ENCODE measurements around the gene RXRA.

The RXRA gene

GRCh38 chr9:134426436-134426835 is 100.2 kb downstream of the RXRA start:
- DNase-seq (no peak), ATAC-seq (replicated peaks) (no peak)
- peaks cover 6% of the 10 kb centered on the region for H3K36me3 Mint-ChIP-seq (ENCODE audit: insufficient read depth)
- H3K27me3 Mint-ChIP-seq = no peaks in the 10 kb centered on the region
- no peak overlapping the region for H3K27ac Mint-ChIP-seq
- no peak overlapping the region for H3K4me3 Mint-ChIP-seq
- no peaks in the 10 kb centered on the region for H3K4me1 Mint-ChIP-seq (ENCODE audit: low read depth in 2 of 2)
- H3K9me3 Mint-ChIP-seq = no peaks in the 10 kb centered on the region

GRCh38 chr9:134427153-134427782 is 101.0 kb downstream of the RXRA start:
- ATAC-seq (replicated peaks) (no peak), DNase-seq (no peak)
- Mint-ChIP-seq H3K27ac (no peak overlapping the region), H3K4me3 (no peak overlapping the region), H3K9me3 (no peaks in the 10 kb centered on the region), H3K36me3 (ENCODE audit: insufficient read depth) (peaks cover 6% of the 10 kb centered on the region), H3K4me1 (ENCODE audit: low read depth in 2 of 2) (no peaks in the 10 kb centered on the region), H3K27me3 (no peaks in the 10 kb centered on the region)

DNA sequence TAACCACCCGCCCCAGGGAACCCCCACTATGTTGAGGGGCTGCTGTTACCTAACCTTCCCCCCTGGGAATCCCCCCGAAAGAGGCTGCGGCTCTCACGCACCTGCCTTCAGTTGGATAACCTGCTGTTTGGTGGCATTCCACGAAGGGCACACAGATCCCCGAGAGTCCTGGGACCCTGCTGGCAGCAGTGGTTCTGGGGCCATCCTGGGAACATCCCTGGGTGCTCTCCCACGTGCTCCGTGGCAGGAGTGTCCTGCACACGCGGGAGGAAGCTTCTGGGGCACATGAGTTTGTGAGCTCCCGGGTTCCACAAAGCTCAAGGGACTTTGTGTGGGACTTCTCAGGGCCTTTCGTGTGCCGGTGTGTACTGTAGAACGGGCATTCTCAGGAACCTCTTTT is 102.3 kb downstream of the RXRA start:
- no peak overlapping the region for H3K4me3 Mint-ChIP-seq
- peaks cover 3% of the 10 kb centered on the region for H3K36me3 Mint-ChIP-seq (ENCODE audit: insufficient read depth)
- H3K27ac Mint-ChIP-seq = no peak overlapping the region
- DNase-seq = no peak
- ATAC-seq (replicated peaks) = no peak
- no peaks in the 10 kb centered on the region for H3K4me1 Mint-ChIP-seq (ENCODE audit: low read depth in 2 of 2)
- no peaks in the 10 kb centered on the region for H3K27me3 Mint-ChIP-seq
- H3K9me3 Mint-ChIP-seq = no peaks in the 10 kb centered on the region

DNA sequence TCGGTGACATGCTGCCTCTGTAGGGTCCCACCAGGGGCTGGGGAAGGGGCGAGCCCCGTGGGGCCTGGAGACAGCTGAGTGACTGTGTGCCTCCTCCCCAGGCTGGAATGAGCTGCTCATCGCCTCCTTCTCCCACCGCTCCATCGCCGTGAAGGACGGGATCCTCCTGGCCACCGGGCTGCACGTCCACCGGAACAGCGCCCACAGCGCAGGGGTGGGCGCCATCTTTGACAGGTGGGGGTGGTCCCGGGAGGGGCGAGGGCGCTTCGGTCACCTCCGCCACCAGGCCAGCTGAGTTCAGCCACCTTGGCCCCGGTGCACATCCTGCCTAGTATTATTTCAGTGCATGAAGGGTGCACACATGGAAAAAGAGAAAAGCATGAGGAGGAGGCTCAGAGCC is 102.8 kb downstream of the RXRA start:
- DNase-seq (no peak), ATAC-seq (replicated peaks) (no peak)
- peaks cover 3% of the 10 kb centered on the region for H3K36me3 Mint-ChIP-seq (ENCODE audit: insufficient read depth)
- H3K4me3 Mint-ChIP-seq = no peak overlapping the region
- no peaks in the 10 kb centered on the region for H3K4me1 Mint-ChIP-seq (ENCODE audit: low read depth in 2 of 2)
- no peaks in the 10 kb centered on the region for H3K27me3 Mint-ChIP-seq
- no peak overlapping the region for H3K27ac Mint-ChIP-seq
- no peaks in the 10 kb centered on the region for H3K9me3 Mint-ChIP-seq

GRCh38 chr9:134429481-134429880 is 103.2 kb downstream of the RXRA start:
- H3K9me3 Mint-ChIP-seq = no peaks in the 10 kb centered on the region
- ATAC-seq (replicated peaks) = peak; percentile 17
- no peaks in the 10 kb centered on the region for H3K27me3 Mint-ChIP-seq
- peaks cover 3% of the 10 kb centered on the region for H3K36me3 Mint-ChIP-seq (ENCODE audit: insufficient read depth)
- no peak overlapping the region for H3K27ac Mint-ChIP-seq
- DNase-seq = no peak
- H3K4me3 Mint-ChIP-seq = no peak overlapping the region
- no peaks in the 10 kb centered on the region for H3K4me1 Mint-ChIP-seq (ENCODE audit: low read depth in 2 of 2)

GRCh38 chr9:134431095-134431494 is 104.8 kb downstream of the RXRA start:
- no peaks in the 10 kb centered on the region for H3K27me3 Mint-ChIP-seq
- peaks cover 0 to 2% of the 10 kb centered on the region in 2 donors for H3K4me1 Mint-ChIP-seq (ENCODE audit: low read depth in 2 of 2)
- H3K36me3 Mint-ChIP-seq (ENCODE audit: insufficient read depth) = peaks cover 4% of the 10 kb centered on the region
- H3K27ac Mint-ChIP-seq = no peak overlapping the region
- ATAC-seq (replicated peaks) (no peak), DNase-seq (no peak)
- no peaks in the 10 kb centered on the region for H3K9me3 Mint-ChIP-seq
- H3K4me3 Mint-ChIP-seq = no peak overlapping the region

DNA sequence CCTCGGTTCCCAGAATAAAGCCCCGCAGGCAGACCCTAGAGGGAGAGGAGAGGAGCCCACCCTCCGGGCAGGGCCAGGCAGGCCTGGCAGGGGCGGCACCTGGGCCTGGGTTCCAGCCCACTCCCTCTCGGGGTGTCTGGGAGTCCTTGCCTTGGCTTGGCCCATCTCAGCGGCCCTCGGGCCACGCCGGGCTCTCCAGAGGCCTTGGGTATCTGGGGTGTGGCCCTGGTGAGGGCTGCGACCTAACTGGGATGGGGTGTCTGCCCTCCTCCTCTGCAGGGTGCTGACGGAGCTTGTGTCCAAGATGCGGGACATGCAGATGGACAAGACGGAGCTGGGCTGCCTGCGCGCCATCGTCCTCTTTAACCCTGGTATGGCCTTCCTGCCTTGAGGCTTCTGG is 105.4 kb downstream of the RXRA start:
- H3K27me3 Mint-ChIP-seq = no peaks in the 10 kb centered on the region
- no peak overlapping the region for H3K4me3 Mint-ChIP-seq
- ATAC-seq (replicated peaks) = no peak

DNA sequence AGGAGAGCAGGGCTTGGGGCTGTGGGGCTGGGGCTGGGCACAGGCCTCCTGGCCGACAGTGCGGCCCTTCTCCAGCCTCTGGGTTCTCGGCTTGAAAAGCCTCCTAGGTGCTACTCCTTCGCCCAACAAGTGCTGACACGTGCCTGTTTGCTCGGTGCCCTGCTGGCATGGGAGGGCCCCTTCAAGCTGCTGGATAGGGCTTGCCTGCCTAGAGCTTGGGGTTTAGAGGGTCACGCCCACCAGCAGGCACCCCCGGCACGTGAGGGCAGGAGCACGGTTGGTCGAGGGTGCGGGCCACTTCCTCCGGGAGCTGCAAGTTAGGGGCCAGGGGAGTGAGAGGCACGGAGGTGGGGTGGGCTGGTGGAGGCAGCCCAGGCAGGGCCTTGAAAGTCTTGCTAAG is 106.2 kb downstream of the RXRA start:
- peaks cover 4% of the 10 kb centered on the region for H3K36me3 Mint-ChIP-seq (ENCODE audit: insufficient read depth)
- no peaks in the 10 kb centered on the region for H3K9me3 Mint-ChIP-seq
- no peaks in the 10 kb centered on the region for H3K27me3 Mint-ChIP-seq
- H3K27ac Mint-ChIP-seq = peak overlapping the region; percentile 44 to 67
- no peak for DNase-seq
- H3K4me3 Mint-ChIP-seq = no peak overlapping the region
- peaks cover 0 to 3% of the 10 kb centered on the region in 2 donors for H3K4me1 Mint-ChIP-seq (ENCODE audit: low read depth in 2 of 2)
- no peak for ATAC-seq (replicated peaks)

More for the DNA sequence above, 105.4 kb downstream of the RXRA start:
- no peak for DNase-seq
- H3K27ac Mint-ChIP-seq = no peak overlapping the region
- peaks cover 4% of the 10 kb centered on the region for H3K36me3 Mint-ChIP-seq (ENCODE audit: insufficient read depth)
- H3K4me1 Mint-ChIP-seq (ENCODE audit: low read depth in 2 of 2) = peaks cover 0 to 3% of the 10 kb centered on the region in 2 donors
- H3K9me3 Mint-ChIP-seq = no peaks in the 10 kb centered on the region

GRCh38 chr9:134433101-134433500 is 106.8 kb downstream of the RXRA start:
- Mint-ChIP-seq H3K4me3 (no peak overlapping the region), H3K27me3 (no peaks in the 10 kb centered on the region), H3K9me3 (no peaks in the 10 kb centered on the region), H3K36me3 (ENCODE audit: insufficient read depth) (peaks cover 4% of the 10 kb centered on the region), H3K4me1 (ENCODE audit: low read depth in 2 of 2) (peaks cover 0 to 3% of the 10 kb centered on the region in 2 donors), H3K27ac (peak overlapping the region; percentile 60 to 67)
- ATAC-seq (replicated peaks) = no peak
- no peak for DNase-seq

DNA sequence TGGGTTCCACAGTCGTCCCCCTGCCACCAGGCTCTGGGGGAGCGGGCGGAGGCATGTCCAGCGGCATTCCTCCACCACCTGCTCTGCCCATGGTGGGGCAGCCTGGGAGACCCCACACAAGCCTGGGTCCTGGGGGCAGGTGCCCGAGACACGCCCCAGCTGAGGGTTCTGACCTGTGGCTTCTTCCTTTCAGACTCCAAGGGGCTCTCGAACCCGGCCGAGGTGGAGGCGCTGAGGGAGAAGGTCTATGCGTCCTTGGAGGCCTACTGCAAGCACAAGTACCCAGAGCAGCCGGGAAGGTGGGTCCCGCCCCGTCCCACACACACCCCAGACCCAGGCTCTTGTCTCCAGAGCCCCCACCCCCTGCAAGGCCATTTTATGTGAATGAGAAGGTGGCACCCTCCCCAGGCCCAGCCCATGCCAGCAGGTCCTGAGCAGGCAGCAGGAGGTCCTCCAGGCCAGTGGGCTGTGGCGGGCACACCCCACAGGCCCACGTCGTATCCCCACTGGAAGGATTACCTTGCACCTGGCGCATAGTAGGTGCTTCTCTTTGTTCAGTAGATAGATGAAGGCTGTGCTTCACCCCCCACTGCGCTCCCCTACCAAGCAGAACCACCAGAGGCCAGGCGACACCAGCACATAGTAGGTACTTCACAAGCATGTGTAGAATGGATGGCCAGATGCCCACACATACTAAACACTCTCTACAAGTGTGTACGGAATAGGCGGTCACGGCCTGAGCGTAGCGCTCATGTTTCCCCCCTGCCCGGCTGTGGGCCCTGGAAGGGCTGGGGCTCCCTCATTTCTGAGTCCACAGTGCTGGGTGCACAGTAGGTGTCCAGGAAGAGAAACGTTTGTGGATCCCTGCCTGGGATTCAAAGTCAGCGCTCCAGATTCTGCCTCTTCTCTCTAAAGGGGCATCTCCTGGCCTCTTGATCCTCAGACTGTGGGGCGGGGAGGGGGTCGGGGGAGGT is 107.9 kb downstream of the RXRA start:
- peaks cover 0 to 3% of the 10 kb centered on the region in 2 donors for H3K4me1 Mint-ChIP-seq (ENCODE audit: low read depth in 2 of 2)

GRCh38 chr9:134434894-134435506 is 108.7 kb downstream of the RXRA start:
- Mint-ChIP-seq H3K4me3 (no peak overlapping the region), H3K27ac (no peak overlapping the region), H3K4me1 (ENCODE audit: low read depth in 2 of 2) (peaks cover 0 to 3% of the 10 kb centered on the region in 2 donors), H3K36me3 (ENCODE audit: insufficient read depth) (peaks cover 4% of the 10 kb centered on the region), H3K9me3 (no peaks in the 10 kb centered on the region), H3K27me3 (no peaks in the 10 kb centered on the region)
- DNase-seq (no peak), ATAC-seq (replicated peaks) (no peak)

More for the DNA sequence above, 107.9 kb downstream of the RXRA start:
- Mint-ChIP-seq H3K27me3 (no peaks in the 10 kb centered on the region), H3K27ac (peak overlapping the region in 1 of 2 donors; percentile 60), H3K9me3 (no peaks in the 10 kb centered on the region), H3K4me3 (no peak overlapping the region), H3K36me3 (ENCODE audit: insufficient read depth) (peaks cover 4% of the 10 kb centered on the region)
- DNase-seq (no peak), ATAC-seq (replicated peaks) (no peak)

GRCh38 chr9:134435550-134436378 is 109.5 kb downstream of the RXRA start:
- peak overlapping the region; percentile 62 to 65 for H3K27ac Mint-ChIP-seq
- peaks cover 4% of the 10 kb centered on the region for H3K36me3 Mint-ChIP-seq (ENCODE audit: insufficient read depth)
- H3K9me3 Mint-ChIP-seq = no peaks in the 10 kb centered on the region
- DNase-seq = no peak
- no peaks in the 10 kb centered on the region for H3K27me3 Mint-ChIP-seq
- peaks cover 0 to 3% of the 10 kb centered on the region in 2 donors for H3K4me1 Mint-ChIP-seq (ENCODE audit: low read depth in 2 of 2)
- no peak overlapping the region for H3K4me3 Mint-ChIP-seq
- ATAC-seq (replicated peaks) = no peak

GRCh38 chr9:134436379-134436762 is 110.1 kb downstream of the RXRA start:
- DNase-seq (no peak), ATAC-seq (replicated peaks) (no peak)
- Mint-ChIP-seq H3K27ac (peak overlapping the region; percentile 62 to 65), H3K4me3 (no peak overlapping the region), H3K4me1 (ENCODE audit: low read depth in 2 of 2) (peaks cover 0 to 3% of the 10 kb centered on the region in 2 donors), H3K27me3 (peaks cover 0 to 6% of the 10 kb centered on the region in 2 donors), H3K9me3 (no peaks in the 10 kb centered on the region), H3K36me3 (ENCODE audit: insufficient read depth) (peaks cover 4% of the 10 kb centered on the region)
